ENCODE measurements around the gene BABAM2. TPM values are rescaled to one million over a fixed set of nuclear protein-coding genes. Genes with fewer than 3 reads are reported as not detected.

BABAM2 gene
- total and polyA plus RNA-seq, 10 of the 15 experiments (the other 5 are each of a cell fraction or from before 2014, with no cell fraction given): 30.7 to 59.9 (median 44.5) TPM

GRCh38 chr2:28173377-28173776 lies 282.8 kb downstream of the BABAM2 start:
- no peaks in the 10 kb centered on the region for H4K20me1 ChIP-seq (ENCODE audit: control insufficient read depth, insufficient read depth)
- no peaks in the 10 kb centered on the region for H3K79me2 ChIP-seq (ENCODE audit: control insufficient read depth, insufficient read depth, low read length)
- DNase-seq (ENCODE audit: low read depth, low spot score) (no peak), FAIRE-seq (no peak), ATAC-seq (no peak)
- TF ChIP-seq IRF5 (IDR thresholded peaks at IDR 0.05; ENCODE audit: borderline replicate concordance) (no peak), EED (IDR thresholded peaks at IDR 0.05; ENCODE audit: low read depth) (no peak), IKZF1 (conservative IDR thresholded peaks at IDR 0.05) (no peak), RB1 (IDR thresholded peaks at IDR 0.05; ENCODE audit: borderline replicate concordance) (no peak), PKNOX1 (IDR thresholded peaks at IDR 0.05) (no peak), RBBP5 (conservative IDR thresholded peaks at IDR 0.05) (no peak), CREM (IDR thresholded peaks at IDR 0.05; ENCODE audit: low read depth) (no peak), EGR1 (IDR thresholded peaks at IDR 0.05; ENCODE audit: borderline replicate concordance in 1 of 2, low read depth in 2 of 2, low read length in 2 of 2) (no peak), PAX5 (IDR thresholded peaks at IDR 0.05; ENCODE audit: borderline replicate concordance, low read depth, low read length) (no peak)
- intact Hi-C loops (cut with micrococcal nuclease; ENCODE audit: unreplicated experiment): no loop called here
- no TSS peak for BruUV-seq (replicated peaks)
- H3K9me3 ChIP-seq (replicated peaks; ENCODE audit: control insufficient read depth, insufficient read depth, low read length): peaks cover 4% of the 10 kb centered on the region; the same call in 2 of the 3 replicates
- ChIA-PET POLR2A (no interaction called here), SMC1A (ENCODE audit: uncharacterized antibody, unreplicated experiment) (interaction anchor here (0.7 kb wide), 1 partner anchor 24 kb away, joined by 4 read pairs; no protein-coding TSS in a partner anchor), RAD21 (ENCODE audit: unreplicated experiment) (no interaction called here), CTCF (no interaction called here)
- H3K4me1 ChIP-seq (ENCODE audit: control insufficient read depth, insufficient read depth, low read length): no peaks in the 10 kb centered on the region
- no peak overlapping the region for H3K4me2 ChIP-seq (ENCODE audit: control insufficient read depth, insufficient read depth)
- 77% methylated on average over 8 of the region's 8 CpGs for WGBS (ENCODE audit: insufficient coverage, insufficient replicate concordance, low lambda C conversion rate, missing lambda C conversion rate)
- H3K4me3 ChIP-seq: no peak overlapping the region
- no peak overlapping the region for H3K27ac ChIP-seq (ENCODE audit: control insufficient read depth, insufficient read depth)
- H3K27me3 ChIP-seq (replicated peaks in 1 of 2; ENCODE audit: control insufficient read depth in 2 of 2, insufficient read depth in 2 of 2, low read length in 1 of 2): no peaks in the 10 kb centered on the region
- H2AFZ ChIP-seq (ENCODE audit: control insufficient read depth, low read depth, low read length): no peak overlapping the region
- in situ Hi-C loops (cut with MboI): no loop called here
- H3K36me3 ChIP-seq (ENCODE audit: control insufficient read depth in 2 of 2, insufficient read depth in 2 of 2, low read length in 1 of 2): no peaks in the 10 kb centered on the region
- no peak overlapping the region for H3K9ac ChIP-seq (ENCODE audit: control insufficient read depth, insufficient read depth, low read length)
